Pancreas (tissue), 10 donors: ENCODE data around the gene C2orf68. TPM values are rescaled to one million over a fixed set of nuclear protein-coding genes. Genes with fewer than 3 reads are reported as not detected.

Source experiments
- ATAC-seq, 4 donors: fragments of 200-7000 bp; cut with Tn5 transposase; one replicate each; pipeline versions ENCODE4 v1.8.0 to v1.9.1; 2020; ENCODE audit warnings: mild to moderate bottlenecking in 4 of 4, moderate library complexity in 4 of 4
- DNase-seq, 6 donors: peaks; one replicate each; pipeline ENCODE4 v3.0.0-alpha.2; 2020
- FAIRE-seq: peaks from 2 replicates; lab custom pipeline; 2012; peaks lifted over from hg19 to GRCh38; lab: Jason Lieb, UNC
- H3K27ac ChIP-seq, 4 donors: fragments of 200-600 bp; sonication (generic); 1 replicate in 3 of 4; 2 replicates in 1 of 4; pipeline versions ENCODE4 v1.5.0 to v1.8.0; 2020
- H3K27me3 ChIP-seq, 4 donors: fragments of 200-600 bp; one replicate each; pipeline ENCODE4 v1.8.0; 2021
- H3K36me3 ChIP-seq, 3 donors: fragments of 200-600 bp; sonication (generic) in 1 of 3; one replicate each; pipeline versions ENCODE4 v1.5.0 to v1.8.0; 2020 to 2021
- H3K4me1 ChIP-seq, 3 donors: fragments of 200-600 bp; one replicate each; pipeline ENCODE4 v1.8.0; 2021
- H3K4me3 ChIP-seq, 4 donors: fragments of 200-600 bp; sonication (generic) in 2 of 4; one replicate each; pipeline versions ENCODE4 v1.5.0 to v1.8.0; 2020 to 2021
- H3K9me3 ChIP-seq, 4 donors: fragments of 200-600 bp; one replicate each; pipeline ENCODE4 v1.8.0; 2021
- CTCF ChIP-seq, 4 donors: fragments of 200-600 bp; sonication (generic) in 3 of 4; IDR thresholded peaks; one replicate each; pipeline versions ENCODE4 v1.5.0 to v1.8.0; 2021; ENCODE audit warnings: antibody characterized with exemption in 4 of 4
- WGBS, 2 donors: extraction: QIAGEN DNeasy Blood & Tissue Kit; methylation state at CpG; one replicate each; pipeline ENCODE4 v1.1.7; 2013; 5-methylcytosine and 5-hydroxymethylcytosine counted together
- intact Hi-C, 3 donors: fragments of 100-400 bp; cut with DNase I; formaldehyde crosslinking; loops; one replicate each; pipeline versions ENCODE4 v1.11.1 to v1.14.2; 2022
- polyA plus RNA-seq, 2 donors: library from polyadenylated mRNA; stranded (reverse); fragments of 200-250 nt; gene quantifications; one replicate each; pipeline ENCODE4 v1.2.3, GENCODE V29; 2013
- total RNA-seq, 6 donors: library from RNA; stranded (reverse); fragmentation: NEBNext Ultra II Directional in 4 of 6; extraction: Animal tissue kit (Norgen Biotek cat#: 25700) in 4 of 6; gene quantifications; one replicate each; pipeline versions ENCODE4 v1.2.1 to v1.2.4, GENCODE V29; 2021 to 2023
- donor health status: healthy with polysubstance abuse.
- donor health status: DM: no; HTN: no; CAD: no; lungs with moderate emphysema.
- donor health status: DM: no; HTN: no; CAD: no.
- donor health status: control.
- donor health status: control.
- donor health status: Bipolar disorder and iron deficiency.
- donor health status: DM: yes; HTN: yes; CAD: no.
- donor health status: DM: no; HTN: no; CAD: no.
- donor health status: DM: no; HTN: no; CAD: no.
- donor health status: DM: yes; HTN: yes; CAD: no.

The C2orf68 gene
- total and polyA plus RNA-seq, 8 donors = 12.3 to 33.1 (median 15.8) TPM

GRCh38 chr2:85590950-85591349 is 20.9 kb downstream of the C2orf68 start:
- intact Hi-C loops = no loop called here
- no peaks in the 10 kb centered on the region for H3K27me3 ChIP-seq
- no peaks in the 10 kb centered on the region for H3K9me3 ChIP-seq
- FAIRE-seq (no peak), DNase-seq (peak in 1 of 6 donors; percentile 11), ATAC-seq (no peak)
- H3K4me1 ChIP-seq = peaks cover 17 to 39% (median 23%) of the 10 kb centered on the region in 3 donors
- no peak for TF ChIP-seq CTCF (IDR thresholded peaks at IDR 0.05)
- 71 to 80% methylated on average over 2 of the region's 2 CpGs for WGBS, 2 donors
- no peak overlapping the region for H3K4me3 ChIP-seq
- no peaks in the 10 kb centered on the region for H3K36me3 ChIP-seq
- peak overlapping the region in 2 of 4 donors; percentile 46 to 50 for H3K27ac ChIP-seq

- Histone ChIP-seq H3K4me1 (peaks cover 17 to 47% (median 31%) of the 10 kb centered on the region in 3 donors), H3K36me3 (no peaks in the 10 kb centered on the region), H3K27ac (peak overlapping the region in 2 of 4 donors; percentile 46 to 50), H3K4me3 (no peak overlapping the region), H3K9me3 (no peaks in the 10 kb centered on the region), H3K27me3 (no peaks in the 10 kb centered on the region)
- intact Hi-C loops = no loop called here
- ATAC-seq (peak in 3 of 4 donors; percentile 11 to 23 (median 14)), FAIRE-seq (no peak), DNase-seq (peak in 1 of 6 donors; percentile 9)
- 43 to 48% methylated on average over 7 of the region's 7 CpGs for WGBS, 2 donors
- no peak for TF ChIP-seq CTCF (IDR thresholded peaks at IDR 0.05)
These were observed 21.7 kb downstream of the C2orf68 start for GRCh38 chr2:85589982-85590791.

GRCh38 chr2:85589181-85589580 is 22.7 kb downstream of the C2orf68 start:
- no peaks in the 10 kb centered on the region for H3K27me3 ChIP-seq
- DNase-seq = peak in 1 of 6 donors; percentile 13
- peaks cover 24 to 55% (median 30%) of the 10 kb centered on the region in 3 donors for H3K4me1 ChIP-seq
- intact Hi-C loops = no loop called here
- FAIRE-seq = no peak
- 93 to 94% methylated on average over 4 of the region's 4 CpGs for WGBS, 2 donors
- no peak overlapping the region for H3K4me3 ChIP-seq
- ATAC-seq = no peak
- H3K9me3 ChIP-seq = no peaks in the 10 kb centered on the region
- no peak for TF ChIP-seq CTCF (IDR thresholded peaks at IDR 0.05)
- no peaks in the 10 kb centered on the region for H3K36me3 ChIP-seq
- peak overlapping the region in 2 of 4 donors; percentile 46 to 50 for H3K27ac ChIP-seq

GRCh38 chr2:85588645-85589044 is 23.2 kb downstream of the C2orf68 start:
- FAIRE-seq (no peak), ATAC-seq (no peak), DNase-seq (no peak)
- Histone ChIP-seq H3K4me3 (no peak overlapping the region), H3K4me1 (peaks cover 28 to 55% (median 30%) of the 10 kb centered on the region in 3 donors), H3K9me3 (no peaks in the 10 kb centered on the region), H3K27me3 (no peaks in the 10 kb centered on the region), H3K36me3 (no peaks in the 10 kb centered on the region), H3K27ac (no peak overlapping the region)
- intact Hi-C loops = no loop called here
- no peak for TF ChIP-seq CTCF (IDR thresholded peaks at IDR 0.05)
- 87 to 90% methylated on average over 4 of the region's 4 CpGs for WGBS, 2 donors

- WGBS, 2 donors = 75 to 100% methylated on average over 4 of the region's 4 CpGs
- Histone ChIP-seq H3K27ac (no peak overlapping the region), H3K27me3 (no peaks in the 10 kb centered on the region), H3K36me3 (no peaks in the 10 kb centered on the region), H3K9me3 (no peaks in the 10 kb centered on the region), H3K4me1 (peaks cover 26 to 52% (median 30%) of the 10 kb centered on the region in 3 donors), H3K4me3 (no peak overlapping the region)
- no peak for ATAC-seq
- intact Hi-C loops = no loop called here
- TF ChIP-seq CTCF (IDR thresholded peaks at IDR 0.05) = no peak
- no peak for FAIRE-seq
- no peak for DNase-seq
These were observed 23.6 kb downstream of the C2orf68 start for GRCh38 chr2:85588236-85588635.
